ENCODE results near the gene FKRP.
"Not testable (repeated sequence)": the region's sequence is repeated elsewhere in the genome, so short reads cannot be mapped to it uniquely, and the experiment has no call there.

FKRP gene

DNA sequence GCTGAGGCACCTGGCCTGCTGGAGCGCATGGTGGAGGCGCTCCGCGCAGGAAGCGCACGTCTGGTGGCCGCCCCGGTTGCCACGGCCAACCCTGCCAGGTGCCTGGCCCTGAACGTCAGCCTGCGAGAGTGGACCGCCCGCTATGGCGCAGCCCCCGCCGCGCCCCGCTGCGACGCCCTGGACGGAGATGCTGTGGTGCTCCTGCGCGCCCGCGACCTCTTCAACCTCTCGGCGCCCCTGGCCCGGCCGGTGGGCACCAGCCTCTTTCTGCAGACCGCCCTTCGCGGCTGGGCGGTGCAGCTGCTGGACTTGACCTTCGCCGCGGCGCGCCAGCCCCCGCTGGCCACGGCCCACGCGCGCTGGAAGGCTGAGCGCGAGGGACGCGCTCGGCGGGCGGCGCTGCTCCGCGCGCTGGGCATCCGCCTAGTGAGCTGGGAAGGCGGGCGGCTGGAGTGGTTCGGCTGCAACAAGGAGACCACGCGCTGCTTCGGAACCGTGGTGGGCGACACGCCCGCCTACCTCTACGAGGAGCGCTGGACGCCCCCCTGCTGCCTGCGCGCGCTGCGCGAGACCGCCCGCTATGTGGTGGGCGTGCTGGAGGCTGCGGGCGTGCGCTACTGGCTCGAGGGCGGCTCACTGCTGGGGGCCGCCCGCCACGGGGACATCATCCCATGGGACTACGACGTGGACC is 10.1 kb downstream of the FKRP start:
- Mint-ChIP-seq H3K4me3 (no peak overlapping the region), H3K27ac (no peak overlapping the region), H3K27me3 (no peaks in the 10 kb centered on the region), H3K36me3 (ENCODE audit: low read depth) (no peaks in the 10 kb centered on the region), H3K4me1 (ENCODE audit: low read depth) (peaks cover 4% of the 10 kb centered on the region), H3K9me3 (no peaks in the 10 kb centered on the region)

DNA sequence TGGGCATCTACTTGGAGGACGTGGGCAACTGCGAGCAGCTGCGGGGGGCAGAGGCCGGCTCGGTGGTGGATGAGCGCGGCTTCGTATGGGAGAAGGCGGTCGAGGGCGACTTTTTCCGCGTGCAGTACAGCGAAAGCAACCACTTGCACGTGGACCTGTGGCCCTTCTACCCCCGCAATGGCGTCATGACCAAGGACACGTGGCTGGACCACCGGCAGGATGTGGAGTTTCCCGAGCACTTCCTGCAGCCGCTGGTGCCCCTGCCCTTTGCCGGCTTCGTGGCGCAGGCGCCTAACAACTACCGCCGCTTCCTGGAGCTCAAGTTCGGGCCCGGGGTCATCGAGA is 10.7 kb downstream of the FKRP start:
- Mint-ChIP-seq H3K4me1 (ENCODE audit: low read depth) (peaks cover 4% of the 10 kb centered on the region), H3K36me3 (ENCODE audit: low read depth) (no peaks in the 10 kb centered on the region), H3K27ac (no peak overlapping the region), H3K9me3 (no peaks in the 10 kb centered on the region), H3K27me3 (no peaks in the 10 kb centered on the region), H3K4me3 (no peak overlapping the region)

DNA sequence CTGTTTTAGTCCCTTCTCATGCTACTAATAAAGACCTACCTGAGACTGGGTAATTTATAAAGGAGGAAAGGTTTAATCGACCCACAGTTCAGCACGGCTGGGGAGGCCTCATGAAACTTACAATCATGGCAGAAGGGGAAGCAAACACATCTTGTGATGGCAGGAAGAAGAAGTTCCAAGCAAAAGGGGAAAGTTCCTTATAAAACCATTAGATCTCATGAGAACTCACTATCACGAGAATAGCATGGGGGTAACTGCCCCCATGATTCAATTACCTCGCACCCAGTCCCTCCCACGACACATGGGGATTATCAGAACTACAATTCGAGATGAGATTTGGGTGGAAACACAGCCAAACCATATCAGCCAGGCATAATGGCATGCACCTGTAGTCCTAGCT is 13.3 kb downstream of the FKRP start:
- Mint-ChIP-seq H3K27me3 (no peaks in the 10 kb centered on the region), H3K9me3 (no peaks in the 10 kb centered on the region), H3K27ac (no peak overlapping the region), H3K4me3 (no peak overlapping the region), H3K4me1 (ENCODE audit: low read depth) (peaks cover 4% of the 10 kb centered on the region), H3K36me3 (ENCODE audit: low read depth) (no peaks in the 10 kb centered on the region)

DNA sequence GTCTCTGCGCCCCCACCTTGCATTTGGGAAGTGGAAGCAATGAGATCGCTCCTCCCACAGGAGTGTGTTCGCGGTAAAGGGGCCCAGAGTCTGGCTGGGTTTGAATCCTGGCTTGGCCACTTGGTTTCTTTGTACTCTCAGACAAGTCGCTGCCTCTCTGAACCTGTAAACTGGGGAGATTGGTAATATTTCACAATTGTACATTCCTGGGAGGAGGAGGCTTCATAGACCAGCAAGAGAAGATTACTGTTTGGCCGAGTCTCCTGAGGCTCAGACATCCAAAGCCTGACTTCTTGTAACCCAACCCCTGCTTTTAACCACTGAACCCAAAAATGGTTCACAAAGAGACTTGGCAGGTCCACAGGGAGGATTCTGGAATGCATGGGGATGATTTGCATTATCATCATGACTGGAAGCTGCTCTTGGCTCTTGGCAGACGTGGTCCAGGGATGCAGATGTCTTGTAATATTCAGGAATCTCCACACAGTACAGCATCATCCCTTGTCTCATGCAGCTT is 14.0 kb downstream of the FKRP start:
- peaks cover 4% of the 10 kb centered on the region for H3K4me1 Mint-ChIP-seq (ENCODE audit: low read depth)
- H3K27ac Mint-ChIP-seq = no peak overlapping the region
- H3K27me3 Mint-ChIP-seq = no peaks in the 10 kb centered on the region
- H3K4me3 Mint-ChIP-seq = no peak overlapping the region
- H3K9me3 Mint-ChIP-seq = no peaks in the 10 kb centered on the region
- no peaks in the 10 kb centered on the region for H3K36me3 Mint-ChIP-seq (ENCODE audit: low read depth)

DNA sequence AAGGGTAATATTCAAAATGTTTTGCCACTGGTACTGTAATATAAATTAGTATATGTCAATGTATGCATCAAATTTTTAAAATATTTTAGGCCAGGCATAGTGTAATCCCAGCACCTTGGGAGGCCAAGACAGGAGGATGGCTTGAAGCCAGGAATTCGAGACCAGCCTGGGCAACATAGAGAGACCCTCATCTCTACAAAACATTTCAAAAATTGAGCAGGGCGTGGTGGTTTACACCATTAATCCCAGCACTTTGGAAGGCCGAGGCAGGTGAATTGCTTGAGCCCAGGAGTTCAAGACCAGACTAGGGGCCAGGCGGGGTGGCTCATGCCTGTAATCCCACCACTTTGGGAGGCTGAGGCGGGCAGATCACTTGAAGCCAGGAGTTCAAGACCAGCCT is 14.5 kb downstream of the FKRP start:
- no peaks in the 10 kb centered on the region for H3K27me3 Mint-ChIP-seq
- no peak overlapping the region for H3K4me3 Mint-ChIP-seq
- peaks cover 4% of the 10 kb centered on the region for H3K4me1 Mint-ChIP-seq (ENCODE audit: low read depth)
- H3K9me3 Mint-ChIP-seq = no peaks in the 10 kb centered on the region
- H3K27ac Mint-ChIP-seq = no peak overlapping the region
- H3K36me3 Mint-ChIP-seq (ENCODE audit: low read depth) = no peaks in the 10 kb centered on the region

DNA sequence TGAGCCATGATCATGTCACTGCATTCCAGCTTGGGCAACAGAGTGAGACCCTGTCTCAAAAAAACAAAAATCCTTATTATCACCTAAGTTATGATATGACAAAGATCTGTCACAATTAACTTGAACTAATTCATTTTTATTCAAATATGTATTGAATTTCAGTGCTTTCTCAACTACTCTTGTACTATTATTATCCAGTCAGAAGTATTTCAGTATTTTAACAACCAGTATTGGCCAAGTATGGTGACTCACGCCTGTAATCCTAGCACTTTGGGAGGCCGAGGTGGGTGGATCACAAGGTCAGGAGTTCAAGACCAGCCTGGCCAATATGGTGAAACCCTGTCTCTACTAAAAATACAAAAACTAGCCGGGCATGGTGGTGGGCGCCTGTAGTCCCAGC is 15.0 kb downstream of the FKRP start:
- H3K27me3 Mint-ChIP-seq; H3K4me3 Mint-ChIP-seq; H3K4me1 Mint-ChIP-seq (ENCODE audit: low read depth); H3K27ac Mint-ChIP-seq; H3K36me3 Mint-ChIP-seq (ENCODE audit: low read depth); H3K9me3 Mint-ChIP-seq: not testable (repeated sequence)

DNA sequence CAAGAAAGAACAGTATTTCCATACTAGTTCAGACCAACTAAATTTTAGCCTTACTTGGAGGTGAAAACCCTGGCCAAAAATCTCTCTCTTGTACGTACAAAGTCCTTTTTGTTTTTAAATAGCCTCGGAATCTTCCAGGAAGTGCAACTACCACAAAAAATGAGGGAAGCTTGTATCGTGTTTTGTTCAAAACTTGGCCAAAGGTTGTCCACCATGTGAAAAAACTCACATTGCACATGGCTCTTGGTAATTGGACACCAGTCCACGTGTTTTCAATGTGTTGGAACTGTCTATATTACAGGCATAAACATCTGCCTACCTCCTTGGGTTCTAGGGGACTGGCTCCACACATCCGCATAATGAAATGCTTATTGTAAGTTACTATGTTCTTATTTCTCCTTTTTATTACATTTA is 15.6 kb downstream of the FKRP start:
- no peaks in the 10 kb centered on the region for H3K27me3 Mint-ChIP-seq
- H3K9me3 Mint-ChIP-seq = no peaks in the 10 kb centered on the region
- peaks cover 4% of the 10 kb centered on the region for H3K4me1 Mint-ChIP-seq (ENCODE audit: low read depth)
- H3K4me3 Mint-ChIP-seq = no peak overlapping the region
- H3K36me3 Mint-ChIP-seq (ENCODE audit: low read depth) = no peaks in the 10 kb centered on the region
- no peak overlapping the region for H3K27ac Mint-ChIP-seq

DNA sequence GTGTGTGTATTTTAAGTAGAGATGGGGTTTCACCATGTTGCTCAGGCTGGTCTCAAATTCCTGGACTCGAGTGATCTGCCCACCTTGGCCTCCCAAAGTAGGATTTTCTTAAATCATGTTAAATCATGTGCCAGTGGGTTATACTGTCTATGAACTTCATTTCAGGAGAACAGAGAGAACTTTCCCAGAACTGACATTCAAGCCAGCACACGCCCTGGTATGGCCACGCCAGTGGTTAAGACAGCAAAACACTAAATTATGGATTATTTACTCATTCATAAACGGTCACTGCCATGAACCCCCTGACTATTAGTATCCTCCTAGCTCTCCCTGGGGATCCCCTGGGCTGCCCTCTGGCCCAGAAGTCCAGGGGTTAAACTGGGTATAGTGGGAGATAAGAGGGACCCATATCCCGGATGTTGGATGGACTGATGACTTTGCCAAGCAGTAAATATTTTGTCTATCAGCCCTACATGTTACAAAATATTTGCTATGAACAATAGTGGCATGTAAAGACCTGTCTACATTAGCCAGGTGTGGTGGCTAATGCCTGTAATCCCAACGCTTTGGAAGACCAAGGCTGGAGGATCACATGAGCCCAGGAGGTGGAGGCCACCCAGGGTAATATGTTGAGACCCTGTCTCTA is 16.5 kb downstream of the FKRP start:
- Mint-ChIP-seq H3K4me3 (no peak overlapping the region), H3K36me3 (ENCODE audit: low read depth) (no peaks in the 10 kb centered on the region), H3K4me1 (ENCODE audit: low read depth) (no peaks in the 10 kb centered on the region), H3K27me3 (no peaks in the 10 kb centered on the region), H3K27ac (no peak overlapping the region), H3K9me3 (no peaks in the 10 kb centered on the region)

DNA sequence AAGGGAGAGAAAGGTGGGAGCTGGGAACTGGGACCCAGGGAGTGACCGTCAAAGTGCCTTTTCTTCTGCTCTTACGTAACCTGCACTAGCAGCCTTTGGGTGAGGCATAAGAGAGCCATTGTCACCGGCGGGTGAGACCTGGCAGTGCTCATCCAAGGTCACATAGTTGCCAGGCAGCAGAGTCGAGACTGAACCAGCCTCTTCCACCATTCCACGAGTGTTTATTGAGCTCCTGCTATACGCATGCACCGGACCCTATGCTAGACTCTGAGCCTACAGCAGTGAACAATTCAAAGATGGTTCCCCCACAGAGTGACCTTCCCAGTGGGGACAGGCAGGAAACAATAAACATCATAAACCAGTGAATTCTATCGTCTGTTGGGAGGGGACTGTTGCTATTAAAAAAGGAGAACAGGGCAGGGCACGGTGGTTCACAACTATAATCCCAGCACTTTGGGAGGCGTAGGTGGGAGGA is 19.0 kb downstream of the FKRP start:
- H3K4me1 Mint-ChIP-seq (ENCODE audit: low read depth) = no peaks in the 10 kb centered on the region
- H3K9me3 Mint-ChIP-seq = no peaks in the 10 kb centered on the region
- no peaks in the 10 kb centered on the region for H3K27me3 Mint-ChIP-seq
- no peak overlapping the region for H3K27ac Mint-ChIP-seq
- no peaks in the 10 kb centered on the region for H3K36me3 Mint-ChIP-seq (ENCODE audit: low read depth)
- no peak overlapping the region for H3K4me3 Mint-ChIP-seq

DNA sequence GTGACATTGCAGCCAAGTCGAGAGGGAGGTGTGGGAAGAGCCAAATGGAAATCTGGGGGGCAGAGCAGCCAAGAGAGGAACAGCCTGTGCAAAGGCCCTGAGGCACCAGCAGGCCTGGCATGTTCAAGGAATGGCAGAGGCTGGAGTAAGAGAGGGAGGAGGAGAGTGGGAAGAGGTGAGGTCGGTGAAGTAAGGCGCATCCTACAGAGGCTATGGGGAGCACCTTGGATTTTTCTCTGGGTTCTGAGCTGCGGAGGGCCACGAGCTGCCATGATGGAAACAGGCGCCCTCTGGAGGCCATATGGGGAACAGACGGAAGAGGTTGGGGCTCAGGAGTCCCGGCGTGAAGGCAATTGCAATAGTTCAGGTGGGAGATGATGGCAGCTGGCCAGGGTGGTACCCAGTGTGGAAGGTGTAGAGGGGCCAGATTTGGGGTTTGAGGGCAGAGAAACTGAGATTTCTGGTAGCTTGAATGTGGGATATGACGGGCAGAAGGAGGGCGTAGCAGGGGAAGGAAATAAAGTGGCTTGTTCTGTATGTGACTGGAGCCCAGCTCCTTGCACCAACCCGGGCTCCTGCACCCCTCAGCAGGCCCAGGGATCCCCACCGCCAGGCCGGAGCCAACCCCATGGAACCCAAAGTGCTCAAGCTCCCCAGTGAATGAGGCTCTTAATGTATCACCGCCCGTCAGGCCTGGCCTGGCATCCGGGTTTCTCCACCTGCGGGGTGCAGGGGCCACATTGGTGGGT is 20.9 kb downstream of the FKRP start:
- H3K36me3 Mint-ChIP-seq (ENCODE audit: low read depth) = no peaks in the 10 kb centered on the region
- H3K4me3 Mint-ChIP-seq = no peak overlapping the region
- H3K4me1 Mint-ChIP-seq (ENCODE audit: low read depth) = no peaks in the 10 kb centered on the region
- no peaks in the 10 kb centered on the region for H3K27me3 Mint-ChIP-seq
- no peaks in the 10 kb centered on the region for H3K9me3 Mint-ChIP-seq
- no peak overlapping the region for H3K27ac Mint-ChIP-seq

DNA sequence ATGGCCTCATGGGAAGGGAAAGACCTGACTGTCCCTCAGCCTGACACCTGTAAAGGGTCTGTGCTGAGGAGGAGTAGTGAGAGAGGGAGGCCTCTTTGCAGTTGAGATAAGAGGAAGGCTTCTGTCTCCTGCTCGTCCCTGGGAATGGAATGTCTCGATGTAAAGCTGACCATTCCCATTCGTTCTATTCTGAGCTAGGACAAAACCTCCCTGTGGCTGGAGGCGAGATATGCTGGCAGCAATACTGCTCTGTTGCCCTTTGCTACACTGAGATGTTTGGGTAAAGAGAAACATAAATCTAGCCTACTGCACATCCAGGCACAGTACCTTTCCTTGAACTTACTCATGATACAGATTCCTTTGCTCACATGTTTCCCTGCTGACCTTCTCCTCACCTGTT is 22.9 kb downstream of the FKRP start:
- not testable (repeated sequence) for H3K4me3 Mint-ChIP-seq

DNA sequence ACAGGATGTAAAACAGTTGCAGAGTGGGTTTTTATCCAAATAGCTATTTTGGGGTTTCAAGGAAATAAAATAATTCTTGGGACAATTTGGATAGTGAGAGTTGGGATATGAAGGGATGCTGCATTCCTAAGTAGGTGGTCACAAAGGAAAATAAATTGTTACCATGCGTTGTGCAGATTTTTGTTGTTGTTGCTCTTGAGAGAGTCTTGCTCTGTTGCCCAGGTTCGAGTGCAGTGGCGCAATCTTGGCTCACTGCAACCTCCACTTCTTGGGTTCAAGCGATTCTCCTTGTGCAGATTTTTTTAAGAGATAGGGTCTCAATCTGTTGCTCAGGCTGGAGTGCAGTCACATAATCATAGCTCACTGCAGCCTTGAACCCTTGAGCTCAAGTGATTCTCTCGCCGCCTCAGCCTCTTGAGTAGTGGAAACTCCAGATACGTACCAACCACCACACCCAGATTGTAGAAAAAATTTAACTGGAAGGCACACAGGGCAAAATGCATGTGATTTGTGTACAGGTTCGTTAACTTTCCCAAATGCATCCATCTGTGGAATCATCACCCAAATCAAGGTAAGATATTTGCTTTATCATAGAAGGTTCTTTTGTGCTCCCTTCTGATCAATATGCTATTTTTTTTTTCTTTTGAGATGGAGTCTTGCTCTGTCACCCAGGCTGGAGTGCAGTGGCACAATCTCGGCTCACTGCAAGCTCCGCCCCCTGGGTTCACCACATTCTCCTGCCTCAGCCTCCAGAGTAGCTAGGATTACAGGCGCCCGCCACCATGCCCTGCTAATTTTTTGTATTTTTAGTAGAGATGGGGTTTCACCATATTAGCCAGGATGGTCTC is 26.5 kb downstream of the FKRP start:
- Mint-ChIP-seq H3K4me3 (no peak overlapping the region), H3K9me3 (no peaks in the 10 kb centered on the region), H3K4me1 (ENCODE audit: low read depth) (peaks cover 3% of the 10 kb centered on the region), H3K27me3 (no peaks in the 10 kb centered on the region), H3K27ac (no peak overlapping the region), H3K36me3 (ENCODE audit: low read depth) (peaks cover 26% of the 10 kb centered on the region)

More for the DNA sequence above, 22.9 kb downstream of the FKRP start:
- not testable (repeated sequence) for H3K27me3 Mint-ChIP-seq; H3K36me3 Mint-ChIP-seq (ENCODE audit: low read depth); H3K27ac Mint-ChIP-seq; H3K9me3 Mint-ChIP-seq; H3K4me1 Mint-ChIP-seq (ENCODE audit: low read depth)

DNA sequence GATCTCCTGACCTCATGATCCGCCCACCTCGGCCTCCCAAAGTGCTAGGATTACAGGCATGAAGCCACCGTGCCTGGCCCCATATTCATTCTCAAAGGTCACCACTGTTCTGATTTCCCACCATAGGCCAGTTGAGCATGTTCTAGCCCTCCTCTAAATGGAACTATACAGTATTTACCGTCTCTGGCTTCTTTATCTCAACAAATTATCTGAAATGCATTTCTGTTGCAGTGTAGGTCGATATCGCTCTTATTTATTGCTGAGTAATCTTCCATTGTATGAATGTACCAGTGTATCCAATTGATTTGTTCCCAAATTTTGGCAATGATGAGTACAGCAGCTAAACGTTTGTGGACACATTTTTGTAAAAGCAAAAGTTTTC is 27.2 kb downstream of the FKRP start:
- Mint-ChIP-seq H3K4me1 (ENCODE audit: low read depth) (peaks cover 3% of the 10 kb centered on the region), H3K36me3 (ENCODE audit: low read depth) (peaks cover 31% of the 10 kb centered on the region), H3K27me3 (no peaks in the 10 kb centered on the region), H3K4me3 (no peak overlapping the region), H3K9me3 (no peaks in the 10 kb centered on the region), H3K27ac (no peak overlapping the region)

DNA sequence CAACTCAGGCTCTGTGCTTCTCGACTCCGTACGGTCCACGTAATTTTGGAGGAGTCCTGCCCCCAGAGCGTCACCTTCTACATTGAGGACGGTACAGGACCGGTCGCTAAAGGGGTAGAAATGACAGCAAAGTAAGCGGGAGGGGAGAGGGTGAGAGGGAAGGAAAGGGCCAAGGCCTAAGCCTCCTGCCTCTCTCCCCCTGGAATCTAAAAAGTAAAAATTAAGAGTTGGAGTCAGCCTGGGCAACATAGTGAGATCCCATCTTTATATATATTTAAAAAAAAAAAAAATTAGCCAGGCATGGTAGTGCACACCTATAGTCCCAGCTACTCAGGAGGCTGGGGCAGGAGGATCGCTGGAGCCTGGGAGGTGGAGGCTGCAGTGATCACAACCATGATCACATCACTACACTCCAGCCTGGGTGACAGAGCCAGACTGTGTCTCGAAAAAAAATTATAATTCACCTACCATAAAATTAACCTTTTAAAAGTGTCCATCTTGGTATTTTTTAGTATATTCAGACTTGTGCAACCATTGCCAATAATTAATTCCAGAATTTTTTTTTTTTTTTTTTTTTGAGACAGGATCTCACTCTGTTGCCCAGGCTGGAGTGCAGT is 29.9 kb downstream of the FKRP start:
- Mint-ChIP-seq H3K36me3 (ENCODE audit: low read depth) (peaks cover 46% of the 10 kb centered on the region), H3K4me1 (ENCODE audit: low read depth) (peaks cover 7% of the 10 kb centered on the region), H3K4me3 (no peak overlapping the region), H3K27me3 (no peaks in the 10 kb centered on the region), H3K9me3 (no peaks in the 10 kb centered on the region), H3K27ac (no peak overlapping the region)

Measured in stimulated activated naive CD8-positive, alpha-beta T cell treated with anti-CD3 and anti-CD28 coated beads, Interleukin-15, Interleukin-2, amounts not matched to agents 100 ng/mL and 50 ng/mL, for 24 hours (primary cell).